CD4-positive, alpha-beta T cell (primary cell): ENCODE data around the gene CACNA2D3. TPM values are rescaled to one million over a fixed set of nuclear protein-coding genes. Genes with fewer than 3 reads are reported as not detected.
"Not testable (repeated sequence)": the region's sequence is repeated elsewhere in the genome, so short reads cannot be mapped to it uniquely, and the experiment has no call there.

Experiments used
- ATAC-seq: fragments of 200-7000 bp; cut with Tn5 transposase; one replicate; pipeline ENCODE4 v1.10.0; 2022; ENCODE audit warnings: mild to moderate bottlenecking; ENCODE audit not compliant: poor library complexity
- CTCF ChIA-PET: fragments of 350-600 bp; sonication (Branson Sonifier 250); formaldehyde crosslinking; loops from one replicate; lab custom pipeline; 2021; ENCODE audit warnings: antibody characterized with exemption, inconsistent platforms; lab: Charles Lee
- POLR2A ChIA-PET: fragments of 350-600 bp; sonication (Branson Sonifier 250); formaldehyde crosslinking; loops from one replicate; lab custom pipeline; 2021; ENCODE audit warnings: antibody characterized with exemption, inconsistent platforms; lab: Charles Lee
- DNase-seq, 14 experiments: peaks; one replicate each; pipeline ENCODE4 v3.0.0-alpha.2; 2013 to 2020; ENCODE audit warnings: mixed read lengths in 2 of 14
- H3K27ac ChIP-seq, 2 donors: one replicate each; pipeline versions ENCODE4 v1.5.1 to v1.7.0; 2013; ENCODE audit warnings: low read length in 2 of 2, low read depth in 1 of 2, mild to moderate bottlenecking in 1 of 2
- H3K27me3 ChIP-seq, 2 experiments: 1 replicate in 1 of 2; 2 replicates in 1 of 2; pipeline versions ENCODE4 v1.6.1 to v1.7.0; 2013; ENCODE audit warnings: low read length in 2 of 2, control low read depth in 1 of 2, mild to moderate bottlenecking in 1 of 2, moderate library complexity in 1 of 2; ENCODE audit not compliant: insufficient read depth in 2 of 2, control insufficient read depth in 1 of 2
- H3K36me3 ChIP-seq: one replicate; pipeline ENCODE4 v1.6.1; 2013; ENCODE audit warnings: low read length, control low read depth; ENCODE audit not compliant: insufficient read depth
- H3K4me1 ChIP-seq: one replicate; pipeline ENCODE4 v1.6.1; 2013; ENCODE audit warnings: low read length, control low read depth; ENCODE audit not compliant: insufficient read depth
- H3K4me3 ChIP-seq: one replicate; pipeline ENCODE4 v1.5.1; 2013; ENCODE audit warnings: mild to moderate bottlenecking, low read length, moderate library complexity
- H3K9me3 ChIP-seq, 2 experiments: 1 replicate in 1 of 2; 2 replicates in 1 of 2; pipeline versions ENCODE4 v1.6.1 to v1.7.0; 2013; ENCODE audit warnings: low read length in 2 of 2, mild to moderate bottlenecking in 2 of 2, control low read depth in 1 of 2, moderate library complexity in 1 of 2; ENCODE audit not compliant: control insufficient read depth in 1 of 2, insufficient read depth in 1 of 2
- H3K27ac Mint-ChIP-seq: one replicate; pipeline ENCODE4 v1.8.0; 2020; ENCODE audit warnings: mixed read lengths
- H3K27me3 Mint-ChIP-seq: one replicate; pipeline ENCODE4 v1.8.0; 2021; ENCODE audit warnings: mixed read lengths
- H3K36me3 Mint-ChIP-seq: one replicate; pipeline ENCODE4 v1.8.0; 2021; ENCODE audit warnings: low read depth, mixed read lengths
- H3K4me1 Mint-ChIP-seq: one replicate; pipeline ENCODE4 v1.8.0; 2021; ENCODE audit warnings: low read depth, mixed read lengths
- H3K4me3 Mint-ChIP-seq: one replicate; pipeline ENCODE4 v1.8.0; 2020; ENCODE audit warnings: mild to moderate bottlenecking, mixed read lengths
- H3K9me3 Mint-ChIP-seq: one replicate; pipeline ENCODE4 v1.8.0; 2020; ENCODE audit warnings: mixed read lengths
- intact Hi-C, 2 experiments: fragments of 100-400 bp; cut with DNase I in 1 of 2; cut with micrococcal nuclease in 1 of 2; formaldehyde crosslinking; loops; one replicate each; pipeline versions ENCODE4 v1.15.1 to v1.9.0; 2023 to 2025; cut with DNase I, micrococcal nuclease
- total RNA-seq, 174 experiments: library from RNA in 2 of 174; stranded (reverse) in 2 of 174; gene quantifications; one replicate each; pipeline ENCODE4 v1.2.3 and lab custom pipeline; 2021 to 2026
- TF ChIP-seq, protein P1 (sequence below): fragments of 200-600 bp; IDR thresholded peaks from one replicate; pipeline ENCODE4 v1.8.0; 2022; ENCODE audit warnings: antibody characterized with exemption, mild to moderate bottlenecking

The CACNA2D3 gene
- total RNA-seq, 2 experiments from 2014 or later: 0.08 TPM; not detected in 1

DNA sequence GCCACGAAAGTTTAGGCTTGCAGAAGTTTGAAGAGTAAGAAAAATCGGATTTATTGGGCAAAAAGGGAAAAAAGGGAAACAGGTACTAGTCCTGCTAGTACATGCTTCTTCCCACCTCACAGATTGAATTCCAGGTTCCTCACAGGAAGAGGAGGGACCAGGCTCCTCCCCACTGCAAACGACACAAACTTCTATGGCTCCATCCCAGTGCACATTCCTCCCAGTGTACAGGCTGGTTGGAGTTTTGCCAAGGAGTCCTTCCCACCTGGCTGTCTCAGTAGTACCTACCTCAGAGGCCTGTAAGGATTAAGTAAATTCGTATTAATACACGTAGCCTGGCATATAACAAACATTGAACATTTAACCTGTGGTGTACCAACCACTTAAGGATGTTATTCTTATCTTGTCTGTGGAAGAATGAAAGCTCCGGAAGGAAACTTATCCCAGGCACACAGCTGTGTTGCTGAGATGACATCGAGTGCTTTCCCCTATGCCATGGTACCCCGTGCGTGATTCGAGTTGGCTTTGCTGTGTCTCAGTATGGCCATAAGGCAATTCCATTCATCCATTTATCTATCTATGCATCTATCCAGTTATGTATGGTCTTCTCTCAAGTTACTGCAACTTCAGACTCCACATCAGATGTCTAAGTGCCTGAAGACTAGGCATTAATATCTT is 511.2 kb downstream of the CACNA2D3 start:
- POLR2A ChIA-PET: no interaction called here

DNA sequence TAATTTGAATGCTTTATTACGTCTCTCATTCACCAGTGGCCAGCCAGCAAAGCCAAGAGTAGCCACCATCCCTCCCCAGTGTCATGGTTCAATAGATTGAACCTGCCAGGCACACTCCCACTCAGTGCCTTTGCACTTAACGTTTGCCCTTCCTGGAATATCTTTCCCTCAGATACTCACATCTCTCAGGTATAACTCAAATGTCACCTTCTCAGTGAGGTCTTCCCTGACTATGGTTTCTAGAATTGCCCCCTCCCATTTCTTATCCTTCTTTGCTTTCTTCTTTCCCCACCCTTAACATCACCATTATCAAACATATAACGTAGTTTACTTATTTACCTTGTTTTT is 511.7 kb downstream of the CACNA2D3 start:
- no peaks in the 10 kb centered on the region for H3K9me3 Mint-ChIP-seq
- no peak overlapping the region for H3K27ac ChIP-seq
- no peaks in the 10 kb centered on the region for H3K36me3 ChIP-seq
- no peaks in the 10 kb centered on the region for H3K9me3 ChIP-seq
- DNase-seq (no peak), ATAC-seq (no peak)
- no peaks in the 10 kb centered on the region for H3K36me3 Mint-ChIP-seq
- intact Hi-C loops: no loop called here
- TF ChIP-seq, protein P1, sequence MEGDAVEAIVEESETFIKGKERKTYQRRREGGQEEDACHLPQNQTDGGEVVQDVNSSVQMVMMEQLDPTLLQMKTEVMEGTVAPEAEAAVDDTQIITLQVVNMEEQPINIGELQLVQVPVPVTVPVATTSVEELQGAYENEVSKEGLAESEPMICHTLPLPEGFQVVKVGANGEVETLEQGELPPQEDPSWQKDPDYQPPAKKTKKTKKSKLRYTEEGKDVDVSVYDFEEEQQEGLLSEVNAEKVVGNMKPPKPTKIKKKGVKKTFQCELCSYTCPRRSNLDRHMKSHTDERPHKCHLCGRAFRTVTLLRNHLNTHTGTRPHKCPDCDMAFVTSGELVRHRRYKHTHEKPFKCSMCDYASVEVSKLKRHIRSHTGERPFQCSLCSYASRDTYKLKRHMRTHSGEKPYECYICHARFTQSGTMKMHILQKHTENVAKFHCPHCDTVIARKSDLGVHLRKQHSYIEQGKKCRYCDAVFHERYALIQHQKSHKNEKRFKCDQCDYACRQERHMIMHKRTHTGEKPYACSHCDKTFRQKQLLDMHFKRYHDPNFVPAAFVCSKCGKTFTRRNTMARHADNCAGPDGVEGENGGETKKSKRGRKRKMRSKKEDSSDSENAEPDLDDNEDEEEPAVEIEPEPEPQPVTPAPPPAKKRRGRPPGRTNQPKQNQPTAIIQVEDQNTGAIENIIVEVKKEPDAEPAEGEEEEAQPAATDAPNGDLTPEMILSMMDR: no peak
- no peak overlapping the region for H3K4me3 Mint-ChIP-seq
- no peak overlapping the region for H3K4me3 ChIP-seq
- H3K4me1 Mint-ChIP-seq: no peaks in the 10 kb centered on the region
- peaks cover 27% of the 10 kb centered on the region for H3K27me3 Mint-ChIP-seq
- CTCF ChIA-PET: no interaction called here
- H3K4me1 ChIP-seq: no peaks in the 10 kb centered on the region
- POLR2A ChIA-PET: no interaction called here
- H3K27me3 ChIP-seq: peaks cover 0 to 2% of the 10 kb centered on the region in 2 experiments
- no peak overlapping the region for H3K27ac Mint-ChIP-seq

More for the DNA sequence above, 511.2 kb downstream of the CACNA2D3 start:
- CTCF ChIA-PET: no interaction called here
- Mint-ChIP-seq H3K27me3 (peaks cover 22% of the 10 kb centered on the region), H3K27ac (no peak overlapping the region), H3K4me3 (no peak overlapping the region), H3K9me3 (no peaks in the 10 kb centered on the region), H3K36me3 (no peaks in the 10 kb centered on the region), H3K4me1 (no peaks in the 10 kb centered on the region)
- Histone ChIP-seq H3K36me3 (no peaks in the 10 kb centered on the region), H3K27ac (no peak overlapping the region), H3K4me3 (no peak overlapping the region), H3K4me1 (no peaks in the 10 kb centered on the region), H3K9me3 (no peaks in the 10 kb centered on the region), H3K27me3 (peaks cover 0 to 2% of the 10 kb centered on the region in 2 experiments)
- intact Hi-C loops: no loop called here
- TF ChIP-seq, protein P1: no peak
- no peak for DNase-seq
- no peak for ATAC-seq

DNA sequence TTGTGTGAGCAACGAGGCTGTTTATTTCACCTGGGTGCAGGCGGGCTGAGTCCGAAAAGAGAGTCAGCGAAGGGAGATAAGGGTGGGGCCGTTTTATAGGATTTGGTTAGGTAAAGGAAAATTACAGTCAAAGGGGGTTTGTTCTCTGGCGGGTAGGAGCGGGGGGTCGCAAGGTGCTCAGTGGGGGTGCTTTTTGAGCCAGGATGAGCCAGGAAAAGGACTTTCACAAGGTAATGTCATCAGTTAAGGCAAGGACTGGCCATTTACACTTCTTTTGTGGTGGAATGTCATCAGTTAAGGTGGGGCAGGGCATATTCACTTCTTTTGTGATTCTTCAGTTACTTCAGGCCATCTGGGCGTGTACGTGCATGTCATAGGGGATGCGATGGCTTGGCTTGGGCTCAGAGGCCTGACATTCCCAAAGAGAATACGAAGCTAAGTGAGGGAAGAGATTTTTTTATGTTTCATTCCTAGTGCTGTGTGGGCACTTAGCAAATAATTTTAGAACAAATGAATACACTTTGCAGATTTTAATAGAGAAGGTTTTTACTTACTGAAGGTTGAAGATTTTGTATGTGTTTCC is 517.5 kb downstream of the CACNA2D3 start:
- H3K27ac Mint-ChIP-seq, H3K36me3 ChIP-seq, H3K4me3 ChIP-seq, H3K4me1 ChIP-seq, H3K4me3 Mint-ChIP-seq, H3K36me3 Mint-ChIP-seq, H3K9me3 Mint-ChIP-seq, H3K27me3 ChIP-seq, intact Hi-C loops, DNase-seq, H3K27ac ChIP-seq, ATAC-seq, H3K9me3 ChIP-seq, H3K4me1 Mint-ChIP-seq, POLR2A ChIA-PET, CTCF ChIA-PET: not testable (repeated sequence)
- peaks cover 48% of the 10 kb centered on the region for H3K27me3 Mint-ChIP-seq
